Effector memory CD8-positive, alpha-beta T cell (primary cell): ENCODE data around the gene ATF4.

Experiments used
- ATAC-seq: fragments of 150-1000 bp; cut with Tn5 transposase; replicated peaks from 2 replicates; pipeline ENCODE4 v1.10.0; 2021; ENCODE audit warnings: mild to moderate bottlenecking, moderate library complexity
- DNase-seq, 3 experiments: peaks; one replicate each; pipeline ENCODE4 v3.0.0; 2021
- H3K27ac Mint-ChIP-seq, 2 donors: one replicate each; pipeline ENCODE4 v1.8.0; 2022; ENCODE audit warnings: mild to moderate bottlenecking in 2 of 2, mixed read lengths in 2 of 2, moderate library complexity in 2 of 2
- H3K27me3 Mint-ChIP-seq, 2 donors: one replicate each; pipeline ENCODE4 v1.8.0; 2022; ENCODE audit warnings: mixed read lengths in 2 of 2
- H3K36me3 Mint-ChIP-seq: one replicate; pipeline ENCODE4 v1.8.0; 2022; ENCODE audit warnings: mild to moderate bottlenecking, moderate library complexity, mixed read lengths; ENCODE audit not compliant: insufficient read depth
- H3K4me1 Mint-ChIP-seq, 2 donors: one replicate each; pipeline ENCODE4 v1.8.0; 2022; ENCODE audit warnings: low read depth in 2 of 2, mixed read lengths in 2 of 2
- H3K4me3 Mint-ChIP-seq, 2 donors: one replicate each; pipeline ENCODE4 v1.8.0; 2022; ENCODE audit warnings: mild to moderate bottlenecking in 2 of 2, mixed read lengths in 2 of 2, moderate library complexity in 2 of 2
- H3K9me3 Mint-ChIP-seq, 2 donors: one replicate each; pipeline ENCODE4 v1.8.0; 2022; ENCODE audit warnings: mixed read lengths in 2 of 2
- total RNA-seq, 9 experiments: gene quantifications; one replicate each; lab custom pipeline; 2026; lab: John Stamatoyannopoulos, UW

The ATF4 gene
- 384 to 846 (median 643) reads per million in 9 experiments for total RNA-seq

DNA sequence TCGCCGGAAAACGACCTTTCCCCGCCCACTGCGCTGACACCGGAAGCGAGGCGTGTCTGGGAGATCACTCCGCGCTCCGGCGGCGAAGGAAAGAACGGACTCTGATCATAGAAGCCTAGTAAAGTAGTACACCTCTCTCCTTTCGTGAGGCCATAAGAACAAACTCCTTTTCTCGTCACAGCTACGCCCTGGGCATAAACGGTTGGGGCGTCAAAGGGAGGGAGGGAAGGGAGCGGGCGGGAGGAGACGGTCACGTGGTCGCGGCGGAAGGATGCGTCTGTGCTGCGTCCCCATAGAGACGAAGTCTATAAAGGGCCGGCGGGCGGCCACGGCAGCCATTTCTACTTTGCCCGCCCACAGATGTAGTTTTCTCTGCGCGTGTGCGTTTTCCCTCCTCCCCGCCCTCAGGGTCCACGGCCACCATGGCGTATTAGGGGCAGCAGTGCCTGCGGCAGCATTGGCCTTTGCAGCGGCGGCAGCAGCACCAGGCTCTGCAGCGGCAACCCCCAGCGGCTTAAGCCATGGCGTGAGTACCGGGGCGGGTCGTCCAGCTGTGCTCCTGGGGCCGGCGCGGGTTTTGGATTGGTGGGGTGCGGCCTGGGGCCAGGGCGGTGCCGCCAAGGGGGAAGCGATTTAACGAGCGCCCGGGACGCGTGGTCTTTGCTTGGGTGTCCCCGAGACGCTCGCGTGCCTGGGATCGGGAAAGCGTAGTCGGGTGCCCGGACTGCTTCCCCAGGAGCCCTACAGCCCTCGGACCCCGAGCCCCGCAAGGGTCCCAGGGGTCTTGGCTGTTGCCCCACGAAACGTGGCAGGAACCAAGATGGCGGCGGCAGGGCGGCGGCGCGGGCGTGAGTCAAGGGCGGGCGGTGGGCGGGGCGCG, at the start of gene ATF4:
Gene ATF4, plus strand, starts transcription at position 337 of the 880 bp plus-strand sequence. CDS start 884 bp downstream, outside the sequence.
- no peaks in the 10 kb centered on the region for H3K9me3 Mint-ChIP-seq
- peak within 1 kb of the TSS; percentile 98 to 99 for H3K4me3 Mint-ChIP-seq
- DNase-seq (peak; percentile 94 to 95 (median 95)), ATAC-seq (peak; percentile 54)
- peaks cover 36 to 42% of the 10 kb centered on the region in 2 donors for H3K4me1 Mint-ChIP-seq
- peaks cover 76% of the 10 kb centered on the region for H3K36me3 Mint-ChIP-seq
- H3K27ac Mint-ChIP-seq: peak within 1 kb of the TSS; percentile 95 to 99
- H3K27me3 Mint-ChIP-seq: no peaks in the 10 kb centered on the region

DNA sequence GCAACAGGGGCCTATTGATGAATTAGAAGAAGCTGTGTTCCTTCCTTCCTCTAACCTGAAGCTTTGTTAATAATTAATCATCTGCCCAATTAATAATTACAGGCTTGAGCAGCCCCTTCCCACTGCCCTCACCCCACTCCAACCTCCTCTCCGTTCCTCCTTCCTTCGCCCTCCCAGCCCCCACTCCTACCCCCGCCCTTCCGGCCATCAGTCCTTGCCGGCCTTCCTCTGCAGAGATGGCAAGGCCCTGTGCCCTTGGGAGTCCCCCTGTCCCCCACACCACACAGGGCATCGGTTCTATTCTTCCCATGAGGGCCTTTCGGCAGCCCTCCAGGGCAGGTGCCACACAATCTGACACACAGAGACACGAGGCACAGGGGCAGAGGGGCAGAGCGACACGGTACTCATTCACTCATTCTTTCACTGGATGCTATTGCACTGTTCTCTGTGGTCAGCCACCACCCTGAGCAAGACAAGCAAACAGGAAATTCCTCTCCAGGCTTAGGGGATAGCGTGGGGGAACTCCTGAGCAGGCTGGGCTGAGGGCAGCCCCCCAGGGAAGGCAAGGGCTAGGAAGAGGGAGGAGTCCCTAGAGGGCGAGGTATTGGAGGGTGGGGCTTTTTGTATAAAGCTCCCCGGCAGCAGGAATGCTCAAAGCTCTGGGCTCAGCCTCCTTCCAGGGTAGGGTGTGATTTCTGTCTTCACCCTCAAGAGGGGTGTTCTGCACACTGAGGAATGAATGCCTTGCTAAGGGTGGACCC, 48.8 kb upstream of the ATF4 start:
- Mint-ChIP-seq H3K36me3 (no peaks in the 10 kb centered on the region), H3K27me3 (peaks cover 7 to 26% of the 10 kb centered on the region in 2 donors), H3K4me1 (peaks cover 8 to 10% of the 10 kb centered on the region in 2 donors), H3K9me3 (no peaks in the 10 kb centered on the region), H3K27ac (peak overlapping the region; percentile 71), H3K4me3 (no peak overlapping the region)
- peak; percentile 65 for ATAC-seq
- no peak for DNase-seq

DNA sequence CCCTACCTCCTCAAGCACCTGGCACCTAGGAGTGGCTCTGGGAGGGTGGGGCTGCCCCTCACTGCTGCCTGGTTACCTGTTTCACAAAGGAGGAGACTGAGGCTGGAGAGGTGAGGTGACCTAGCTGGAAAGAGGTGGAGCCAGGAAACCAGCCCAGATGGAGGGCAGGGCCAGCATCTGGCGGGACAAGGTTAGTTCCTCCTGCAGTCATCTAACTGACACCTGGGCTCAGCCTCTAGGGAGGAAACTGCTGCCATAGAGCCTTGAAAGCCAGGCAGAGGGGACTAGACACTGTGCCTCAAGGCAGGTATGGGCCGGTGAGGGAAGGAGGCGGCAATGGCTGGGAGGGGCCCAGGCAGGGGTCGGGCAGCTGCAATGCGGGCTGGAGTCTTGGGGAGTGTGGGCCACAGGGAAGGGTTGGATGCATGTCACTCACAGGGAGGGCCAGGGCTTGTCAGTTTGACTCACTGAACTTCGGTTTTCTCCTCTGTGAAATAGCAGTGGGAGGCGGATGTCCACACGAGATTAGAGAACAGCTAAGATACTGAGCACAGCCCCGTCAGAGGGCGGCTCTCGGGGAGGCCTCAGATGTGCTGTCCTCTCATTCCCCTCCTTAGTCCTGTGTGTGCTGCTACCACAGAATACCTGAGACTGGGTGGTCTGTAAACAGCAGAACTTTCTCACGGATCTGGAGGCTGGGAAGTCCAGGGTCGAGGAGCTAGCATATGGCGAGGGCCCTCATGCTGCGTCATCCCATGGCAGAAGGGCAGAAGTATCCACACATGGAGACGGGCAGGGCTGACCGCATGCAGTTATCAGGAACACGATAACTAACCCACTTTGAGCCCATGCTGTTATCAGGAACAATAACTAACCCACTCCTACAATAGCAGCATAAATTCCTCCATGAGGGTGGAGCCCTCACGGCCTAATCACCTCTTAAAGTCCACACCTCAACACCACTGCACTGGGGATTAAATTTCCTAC, 47.5 kb upstream of the ATF4 start:
- Mint-ChIP-seq H3K9me3 (no peaks in the 10 kb centered on the region), H3K27me3 (peaks cover 7 to 20% of the 10 kb centered on the region in 2 donors), H3K36me3 (no peaks in the 10 kb centered on the region), H3K27ac (peak overlapping the region in 1 of 2 donors; percentile 74), H3K4me3 (no peak overlapping the region), H3K4me1 (peaks cover 8 to 10% of the 10 kb centered on the region in 2 donors)
- DNase-seq: no peak
- ATAC-seq: no peak

GRCh38 chr22:39473851-39474250, 46.5 kb upstream of the ATF4 start:
- H3K27me3 Mint-ChIP-seq: peaks cover under 1 to 11% of the 10 kb centered on the region in 2 donors
- no peaks in the 10 kb centered on the region for H3K9me3 Mint-ChIP-seq
- DNase-seq: no peak
- H3K4me3 Mint-ChIP-seq: no peak overlapping the region
- no peak overlapping the region for H3K27ac Mint-ChIP-seq
- ATAC-seq: no peak
- H3K36me3 Mint-ChIP-seq: peaks cover 2% of the 10 kb centered on the region
- H3K4me1 Mint-ChIP-seq: peaks cover 8 to 10% of the 10 kb centered on the region in 2 donors

DNA sequence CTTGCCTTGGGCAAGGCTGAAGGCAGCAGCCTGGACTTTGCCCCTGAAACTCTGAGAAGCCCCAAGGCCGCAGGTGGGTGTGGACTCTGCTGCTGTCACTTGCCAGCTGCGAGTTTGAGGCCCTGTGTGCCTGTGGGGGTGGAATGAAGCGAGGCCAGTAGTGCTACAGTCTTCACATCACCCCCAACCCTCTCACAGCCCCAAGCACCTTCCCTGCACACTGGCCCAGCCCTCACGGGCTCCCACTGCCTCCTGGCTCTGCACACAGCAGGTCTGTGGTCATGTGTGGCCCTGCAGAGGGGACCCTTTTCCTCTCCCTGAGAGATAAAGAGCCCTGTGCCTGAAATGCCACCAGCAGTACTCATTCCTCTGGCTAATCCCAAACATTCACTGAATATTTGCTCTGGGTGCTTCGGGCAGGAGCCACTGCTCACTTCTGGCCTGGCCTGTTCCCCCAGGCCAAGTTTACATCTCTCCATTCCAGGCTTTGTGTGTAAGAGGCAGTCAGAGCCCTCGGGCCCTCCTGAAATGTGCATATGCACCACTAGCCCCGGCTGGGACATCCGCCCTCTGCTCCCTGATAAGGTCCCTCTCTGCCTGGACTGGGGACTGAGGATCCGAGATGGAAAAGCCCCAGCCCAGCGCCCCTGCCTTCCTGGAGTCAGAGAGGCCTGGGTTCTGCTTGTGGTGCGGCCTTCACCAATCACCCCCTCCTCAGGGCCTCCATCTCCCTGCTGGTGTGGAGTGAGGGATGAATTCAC, 45.8 kb upstream of the ATF4 start:
- H3K27me3 Mint-ChIP-seq: peaks cover 0 to 5% of the 10 kb centered on the region in 2 donors
- H3K9me3 Mint-ChIP-seq: no peaks in the 10 kb centered on the region
- H3K27ac Mint-ChIP-seq: no peak overlapping the region
- ATAC-seq (no peak), DNase-seq (no peak)
- H3K4me1 Mint-ChIP-seq: peaks cover 8 to 10% of the 10 kb centered on the region in 2 donors
- H3K4me3 Mint-ChIP-seq: no peak overlapping the region
- H3K36me3 Mint-ChIP-seq: peaks cover 3% of the 10 kb centered on the region

GRCh38 chr22:39475337-39475736, 45.0 kb upstream of the ATF4 start:
- Mint-ChIP-seq H3K9me3 (no peaks in the 10 kb centered on the region), H3K36me3 (peaks cover 3% of the 10 kb centered on the region), H3K27ac (no peak overlapping the region), H3K4me3 (no peak overlapping the region), H3K4me1 (peaks cover 8 to 10% of the 10 kb centered on the region in 2 donors), H3K27me3 (peaks cover 0 to 8% of the 10 kb centered on the region in 2 donors)
- ATAC-seq: no peak
- no peak for DNase-seq

DNA sequence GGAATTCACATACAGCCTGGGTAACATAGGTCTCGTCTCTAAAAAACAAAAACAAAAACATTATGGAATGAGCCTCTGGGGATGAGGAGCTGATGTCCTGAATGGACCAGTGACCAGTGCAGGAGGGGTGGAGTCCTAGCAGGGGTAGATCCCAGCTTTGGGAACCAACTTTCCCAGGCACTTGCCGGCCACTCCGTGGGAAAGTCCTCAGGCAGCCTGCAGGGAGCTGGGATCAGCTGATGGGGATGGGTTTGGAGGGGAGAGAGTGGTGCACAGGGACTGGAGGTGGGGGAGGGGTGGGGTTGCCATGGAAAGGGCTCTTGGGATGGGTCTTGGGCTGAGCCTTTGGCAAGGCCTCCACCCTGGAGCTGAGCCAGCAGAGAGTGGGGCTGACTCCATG, 44.5 kb upstream of the ATF4 start:
- no peak for DNase-seq
- peaks cover 8 to 10% of the 10 kb centered on the region in 2 donors for H3K4me1 Mint-ChIP-seq
- H3K27ac Mint-ChIP-seq: no peak overlapping the region
- peaks cover 0 to 8% of the 10 kb centered on the region in 2 donors for H3K27me3 Mint-ChIP-seq
- H3K9me3 Mint-ChIP-seq: no peaks in the 10 kb centered on the region
- peaks cover 3% of the 10 kb centered on the region for H3K36me3 Mint-ChIP-seq
- ATAC-seq: no peak
- H3K4me3 Mint-ChIP-seq: no peak overlapping the region

GRCh38 chr22:39476664-39477063, 43.7 kb upstream of the ATF4 start:
- H3K9me3 Mint-ChIP-seq: no peaks in the 10 kb centered on the region
- no peak overlapping the region for H3K4me3 Mint-ChIP-seq
- ATAC-seq (no peak), DNase-seq (no peak)
- H3K36me3 Mint-ChIP-seq: peaks cover 3% of the 10 kb centered on the region
- H3K27ac Mint-ChIP-seq: no peak overlapping the region
- peaks cover 2 to 6% of the 10 kb centered on the region in 2 donors for H3K4me1 Mint-ChIP-seq
- peaks cover 0 to 8% of the 10 kb centered on the region in 2 donors for H3K27me3 Mint-ChIP-seq

GRCh38 chr22:39477542-39477941, 42.8 kb upstream of the ATF4 start:
- Mint-ChIP-seq H3K27ac (no peak overlapping the region), H3K27me3 (peaks cover 0 to 8% of the 10 kb centered on the region in 2 donors), H3K4me3 (no peak overlapping the region), H3K36me3 (peaks cover 3% of the 10 kb centered on the region), H3K9me3 (no peaks in the 10 kb centered on the region), H3K4me1 (peaks cover 0 to 2% of the 10 kb centered on the region in 2 donors)
- no peak for DNase-seq
- no peak for ATAC-seq

- Mint-ChIP-seq H3K4me3 (no peak overlapping the region), H3K36me3 (peaks cover 3% of the 10 kb centered on the region), H3K27ac (no peak overlapping the region), H3K27me3 (peaks cover 0 to 10% of the 10 kb centered on the region in 2 donors), H3K9me3 (no peaks in the 10 kb centered on the region), H3K4me1 (no peaks in the 10 kb centered on the region)
- no peak for ATAC-seq
- no peak for DNase-seq
Observed at GRCh38 chr22:39478441-39478850, 41.9 kb upstream of the ATF4 start.

GRCh38 chr22:39479254-39479653, 41.1 kb upstream of the ATF4 start:
- DNase-seq (no peak), ATAC-seq (no peak)
- peaks cover 0 to 15% of the 10 kb centered on the region in 2 donors for H3K27me3 Mint-ChIP-seq
- no peaks in the 10 kb centered on the region for H3K4me1 Mint-ChIP-seq
- no peaks in the 10 kb centered on the region for H3K9me3 Mint-ChIP-seq
- no peak overlapping the region for H3K4me3 Mint-ChIP-seq
- H3K27ac Mint-ChIP-seq: no peak overlapping the region
- peaks cover 8% of the 10 kb centered on the region for H3K36me3 Mint-ChIP-seq

GRCh38 chr22:39480557-39480956, 39.8 kb upstream of the ATF4 start:
- H3K9me3 Mint-ChIP-seq: no peaks in the 10 kb centered on the region
- H3K27me3 Mint-ChIP-seq: peaks cover 0 to 15% of the 10 kb centered on the region in 2 donors
- no peak overlapping the region for H3K4me3 Mint-ChIP-seq
- no peaks in the 10 kb centered on the region for H3K4me1 Mint-ChIP-seq
- no peak overlapping the region for H3K27ac Mint-ChIP-seq
- DNase-seq (no peak), ATAC-seq (no peak)
- peaks cover 8% of the 10 kb centered on the region for H3K36me3 Mint-ChIP-seq
